CD4-positive, alpha-beta T cell treated with Interleukin-1 beta for 1 hour (primary cell): ENCODE results near the gene PLCL1.
"Not testable (repeated sequence)": the region's sequence is repeated elsewhere in the genome, so short reads cannot be mapped to it uniquely, and the experiment has no call there.

Source experiments
- DNase-seq, 2 donors: peaks; one replicate each; pipeline ENCODE4 v3.0.0-alpha.2; 2020 to 2022

Gene PLCL1

DNA sequence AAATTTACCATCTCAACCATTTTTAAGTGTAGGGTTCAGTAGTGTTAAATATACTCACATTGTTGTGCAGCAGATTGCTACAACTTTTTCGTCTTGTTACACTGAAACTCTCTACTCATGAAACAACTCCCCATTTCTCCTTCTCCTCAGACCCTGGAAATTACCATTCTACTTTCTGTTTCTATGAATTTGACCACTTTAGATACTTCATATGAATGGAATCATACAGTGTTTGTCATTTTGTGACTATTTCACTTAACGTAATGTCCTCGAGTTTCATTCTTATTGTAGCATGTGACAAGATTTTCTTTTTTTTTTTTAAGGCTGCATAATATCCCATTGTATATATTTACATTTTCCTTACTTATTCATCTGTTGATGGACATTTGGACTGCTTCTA, 203.8 kb downstream of the PLCL1 start:
- no peak for DNase-seq

DNA sequence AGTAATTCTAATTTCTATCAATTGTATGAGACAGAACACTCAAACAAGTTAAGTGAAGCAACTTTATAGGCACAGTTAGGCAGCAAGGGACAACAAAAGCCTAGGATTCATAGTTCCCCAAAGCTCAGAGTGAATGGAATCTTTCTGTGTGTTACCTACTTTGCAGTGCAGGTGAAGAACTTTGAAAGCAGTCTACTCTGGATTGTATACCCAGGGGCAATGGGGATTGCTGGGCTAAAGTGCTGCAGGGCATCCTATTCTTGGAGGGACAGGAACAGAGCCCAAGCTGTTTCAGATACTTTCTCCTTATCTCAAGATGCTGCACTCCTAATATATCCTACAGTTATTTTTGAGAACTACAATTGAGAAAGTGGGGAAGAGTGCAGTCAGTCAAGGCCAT, 207.6 kb downstream of the PLCL1 start:
- no peak for DNase-seq

DNA sequence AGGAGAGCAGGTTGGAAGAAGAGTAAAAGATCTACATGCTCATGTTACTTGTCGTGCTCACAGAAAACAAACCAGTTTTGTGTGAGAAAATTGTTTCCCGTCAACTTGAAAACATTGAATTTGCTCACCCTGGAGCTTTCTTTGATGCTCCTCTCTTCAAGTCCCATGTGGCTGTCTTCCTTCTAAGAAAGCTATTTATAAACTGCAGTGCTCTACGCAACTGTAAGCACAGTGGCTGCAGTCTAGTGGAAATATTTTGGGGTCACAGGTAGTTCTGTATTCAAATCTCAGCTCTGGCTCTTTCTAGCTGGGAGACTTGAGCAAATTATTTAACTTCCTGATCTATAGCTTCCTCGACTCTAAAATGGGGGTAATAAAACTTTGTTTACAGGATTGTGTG, 211.8 kb downstream of the PLCL1 start:
- DNase-seq, result no peak

DNA sequence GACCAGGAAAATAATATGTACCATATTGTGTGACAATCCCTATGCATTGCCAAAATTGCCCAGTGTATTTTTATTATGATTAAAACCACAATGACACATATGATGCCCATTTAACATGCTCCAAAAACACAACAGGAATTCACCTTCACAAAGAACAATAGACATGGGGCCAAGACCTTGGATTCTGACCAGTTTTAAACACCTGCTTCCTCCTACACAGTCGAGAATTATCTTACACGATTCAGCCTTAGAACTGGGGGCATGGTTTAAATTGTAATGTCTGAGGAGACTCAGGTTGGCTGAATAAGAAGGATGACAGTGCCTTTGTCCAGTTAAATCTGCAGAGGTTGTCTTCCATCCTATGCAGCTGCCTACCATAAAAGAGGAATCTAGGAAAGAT, 212.7 kb downstream of the PLCL1 start:
- DNase-seq, result no peak

DNA sequence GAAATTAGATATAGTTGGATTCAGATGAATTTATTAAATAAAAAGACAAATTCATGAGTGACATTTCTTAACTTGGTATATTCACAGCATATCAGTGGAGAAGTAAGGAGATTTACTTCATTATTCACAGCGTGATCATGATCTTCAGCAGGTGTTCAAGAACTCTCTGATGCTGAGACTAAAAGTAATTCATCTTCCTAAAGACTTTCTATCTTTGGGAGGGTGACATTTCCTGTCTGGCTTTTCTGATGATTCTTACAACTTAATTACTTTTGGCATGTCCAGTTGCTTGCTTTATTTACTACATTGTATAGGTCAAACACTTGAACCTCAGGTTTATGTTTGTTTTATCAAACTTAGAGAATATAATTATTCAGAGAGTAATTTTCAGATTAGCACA, 224.6 kb downstream of the PLCL1 start:
- no peak for DNase-seq

DNA sequence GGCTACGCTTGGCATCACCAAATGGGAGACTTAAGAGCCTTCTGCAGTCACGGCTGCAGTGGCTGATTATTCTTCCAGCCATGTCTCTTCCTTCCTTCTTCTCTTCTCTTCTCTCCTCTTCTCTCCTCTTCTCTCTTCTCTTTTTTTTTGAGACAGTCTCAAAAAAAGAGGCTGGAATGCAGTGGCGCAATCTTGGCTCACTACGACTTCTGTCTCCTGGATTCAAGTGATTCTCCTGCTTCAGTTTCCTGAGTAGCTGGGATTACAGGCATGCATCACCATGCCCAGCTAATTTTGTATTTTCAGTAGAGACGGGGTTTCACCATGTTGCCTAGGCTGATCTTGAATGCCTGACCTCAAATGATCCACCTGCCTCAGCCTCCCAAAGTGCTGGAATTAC, 225.2 kb downstream of the PLCL1 start:
- DNase-seq, result not testable (repeated sequence)

DNA sequence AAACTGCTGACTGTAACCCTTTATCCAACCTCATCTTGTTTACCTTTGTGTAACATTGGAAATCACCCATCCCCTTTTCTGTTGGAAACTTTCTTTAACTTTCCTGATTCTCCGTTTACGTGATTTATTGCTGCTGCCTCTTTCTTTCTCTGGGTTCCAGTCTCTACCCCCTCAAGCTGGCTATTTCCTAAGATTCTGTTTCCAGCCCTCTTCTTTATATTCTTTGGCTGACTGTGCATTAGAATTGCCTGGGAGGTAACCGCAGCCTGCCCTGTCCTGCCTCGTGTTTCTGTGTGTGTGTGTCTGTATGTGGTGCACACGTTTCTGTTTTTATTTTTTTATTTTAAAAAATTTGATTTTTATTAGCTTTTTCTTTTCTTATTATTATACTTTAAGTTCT, 229.2 kb downstream of the PLCL1 start:
- DNase-seq, result no peak

DNA sequence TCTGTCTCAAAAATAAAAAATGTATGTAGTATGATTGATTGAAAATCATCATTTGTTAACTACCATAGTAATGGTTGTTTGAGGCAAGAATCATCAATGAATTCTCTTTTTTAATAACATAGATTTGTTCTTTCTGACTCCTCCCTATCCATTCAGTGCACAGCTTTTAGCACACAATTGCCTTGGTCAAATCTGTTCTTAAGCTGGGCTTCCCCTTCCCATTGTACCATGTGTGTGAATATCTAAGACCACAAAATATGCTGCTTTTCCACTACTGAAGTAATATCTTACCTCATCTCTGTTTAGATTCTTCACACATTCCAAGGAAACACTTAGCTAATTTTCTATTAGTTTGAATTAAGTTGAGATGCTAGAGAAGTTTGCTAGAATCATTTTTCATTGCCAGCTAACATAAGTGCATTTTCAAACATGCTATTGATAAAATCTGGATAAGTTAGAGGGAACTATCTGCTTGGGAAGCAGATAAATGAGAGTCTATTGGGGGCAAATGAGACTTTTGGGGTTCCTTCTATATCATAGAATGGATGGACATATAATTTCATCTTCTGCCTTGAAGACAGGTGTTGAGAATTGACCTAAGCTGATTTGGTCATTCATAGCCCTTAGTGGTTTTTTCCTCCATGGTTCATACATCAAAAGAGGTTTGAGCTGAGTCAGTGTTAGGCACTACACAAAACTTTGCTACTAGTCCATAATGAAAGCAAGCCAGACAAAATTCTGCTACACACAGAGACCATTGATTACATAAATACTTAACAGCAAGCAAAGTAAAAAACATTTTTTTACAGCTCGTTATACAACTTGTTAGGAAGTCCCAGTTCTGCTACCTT, 231.9 kb downstream of the PLCL1 start:
- no peak for DNase-seq

DNA sequence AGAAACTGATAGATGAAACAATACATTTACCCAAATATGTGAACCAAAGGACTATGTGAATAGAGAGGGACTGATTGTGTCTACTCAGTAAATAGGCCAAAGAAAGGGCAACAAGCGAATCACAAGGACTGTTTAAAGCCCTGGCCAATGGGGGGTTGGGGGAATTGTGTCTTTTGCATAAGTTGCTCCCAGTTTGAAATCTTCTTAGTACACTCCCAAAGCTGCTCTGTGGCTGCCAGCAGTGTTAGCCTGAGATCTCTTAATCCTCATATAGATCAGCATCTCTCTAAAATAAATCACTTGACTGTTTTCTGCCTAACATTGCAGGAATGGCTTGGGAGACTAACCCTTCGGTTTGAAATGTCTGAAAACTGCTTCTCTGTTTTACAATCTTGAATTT, 236.4 kb downstream of the PLCL1 start:
- no peak for DNase-seq

DNA sequence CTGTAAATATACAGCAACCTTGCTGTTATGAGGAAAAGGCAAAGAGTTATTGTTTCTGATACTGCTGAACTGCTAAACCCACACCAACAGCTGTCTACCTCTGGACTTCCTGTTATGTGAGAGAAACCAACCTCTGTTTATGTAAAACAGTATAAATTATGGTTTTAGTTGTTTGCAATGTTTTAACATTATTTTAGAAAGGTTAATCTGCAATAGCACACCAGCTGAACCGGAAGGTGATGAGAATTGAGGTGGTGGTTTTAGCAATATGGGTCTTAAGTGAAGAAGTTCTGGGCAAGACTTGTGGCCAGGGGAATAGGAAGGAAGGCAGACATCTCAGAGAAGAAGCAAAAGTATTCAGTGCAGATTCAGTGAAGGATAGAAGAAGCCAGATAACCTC, 237.8 kb downstream of the PLCL1 start:
- DNase-seq, result peak in 1 of 2 donors; percentile 4

DNA sequence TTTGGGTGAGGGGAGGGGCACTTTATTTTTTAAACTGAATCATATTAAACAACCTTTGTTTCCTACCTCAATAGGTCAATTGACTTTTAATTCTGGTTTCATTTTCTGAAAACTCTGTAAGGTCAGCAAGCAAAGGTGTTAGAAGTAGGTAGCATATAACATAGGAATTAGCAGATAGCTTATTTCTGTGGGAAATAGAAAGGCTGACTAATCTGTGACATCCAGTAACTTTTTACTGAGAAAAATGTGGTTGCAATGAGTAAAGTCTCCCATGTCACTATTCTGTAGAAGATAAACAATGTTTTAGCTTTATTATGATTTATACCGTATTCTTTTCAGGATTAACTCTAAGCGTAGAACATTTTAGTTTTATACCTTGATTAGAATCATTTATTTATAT, 240.4 kb downstream of the PLCL1 start:
- no peak for DNase-seq

DNA sequence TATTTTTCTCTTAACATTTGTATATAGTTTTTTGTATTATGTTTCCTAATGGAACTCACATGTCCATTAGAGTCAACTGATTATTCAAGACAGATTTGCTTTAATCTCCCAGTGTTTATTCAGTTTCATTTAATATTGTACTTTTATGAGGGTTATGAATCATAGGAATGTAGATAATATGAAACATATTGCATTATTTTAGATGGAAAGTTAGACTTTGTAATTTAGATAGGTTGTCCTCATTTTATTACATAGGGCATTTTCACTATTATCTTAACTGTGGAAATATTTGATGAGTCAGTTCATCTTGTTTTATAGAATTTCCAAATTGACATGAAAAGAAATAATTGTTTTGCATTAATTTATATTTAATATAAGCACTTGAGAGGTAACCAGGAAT, 240.8 kb downstream of the PLCL1 start:
- DNase-seq, result no peak

DNA sequence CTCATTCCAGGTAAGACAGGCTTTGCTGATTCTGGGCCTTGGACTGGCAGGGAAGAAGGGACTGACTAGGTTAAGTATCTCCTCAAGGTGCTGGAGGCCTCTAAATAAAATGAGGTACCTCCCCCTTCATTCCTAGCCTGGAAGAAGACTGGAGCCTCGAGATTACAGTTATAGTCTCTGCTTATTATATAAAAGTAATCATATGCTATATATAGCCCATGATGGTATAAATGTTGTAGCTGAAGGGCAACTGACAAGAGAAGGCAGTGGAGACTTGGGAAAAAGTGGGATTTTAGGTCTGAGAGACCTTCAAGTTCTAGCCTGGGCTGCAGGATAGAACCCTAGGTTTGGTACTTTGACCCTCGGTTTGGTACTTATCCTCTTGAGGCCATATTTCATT, 248.3 kb downstream of the PLCL1 start:
- no peak for DNase-seq

DNA sequence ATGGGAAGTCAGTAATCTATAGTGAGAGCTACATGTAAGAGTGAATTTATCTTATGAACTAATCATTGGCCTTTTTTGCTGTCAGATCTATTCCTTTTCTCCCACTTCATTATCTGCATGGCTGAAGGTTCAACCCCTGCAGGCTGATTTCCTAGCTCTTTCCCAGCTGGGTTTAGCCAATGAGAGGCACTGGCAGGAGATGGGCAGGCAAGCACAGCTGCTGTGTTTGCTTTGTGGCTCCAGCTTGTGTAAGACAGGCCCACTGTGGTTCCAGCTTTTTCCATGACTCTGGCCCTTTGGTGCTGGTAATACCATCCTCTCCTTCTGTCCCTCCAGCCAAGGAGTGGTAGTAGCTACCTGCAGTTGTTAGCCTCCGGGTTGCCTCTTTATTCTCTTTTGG, 248.8 kb downstream of the PLCL1 start:
- no peak for DNase-seq

DNA sequence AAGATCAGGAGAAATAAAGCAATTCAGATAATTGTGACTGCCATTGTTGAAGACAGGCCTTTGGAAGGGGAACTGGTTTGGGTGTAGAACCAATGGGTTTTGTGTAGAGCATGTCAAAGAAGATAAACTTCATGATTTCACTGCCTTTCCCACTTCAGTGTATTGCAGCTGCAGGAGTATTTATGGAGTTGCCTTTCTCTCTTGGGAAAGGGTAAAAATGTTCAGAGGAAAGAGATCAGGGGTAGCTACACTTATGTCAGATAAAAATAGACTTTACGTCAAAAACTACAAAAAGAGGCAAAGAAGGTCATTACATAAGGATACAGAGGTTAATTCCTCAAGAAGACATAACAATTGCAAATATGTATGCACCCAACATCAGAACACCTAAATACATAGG, 249.4 kb downstream of the PLCL1 start:
- no peak for DNase-seq

DNA sequence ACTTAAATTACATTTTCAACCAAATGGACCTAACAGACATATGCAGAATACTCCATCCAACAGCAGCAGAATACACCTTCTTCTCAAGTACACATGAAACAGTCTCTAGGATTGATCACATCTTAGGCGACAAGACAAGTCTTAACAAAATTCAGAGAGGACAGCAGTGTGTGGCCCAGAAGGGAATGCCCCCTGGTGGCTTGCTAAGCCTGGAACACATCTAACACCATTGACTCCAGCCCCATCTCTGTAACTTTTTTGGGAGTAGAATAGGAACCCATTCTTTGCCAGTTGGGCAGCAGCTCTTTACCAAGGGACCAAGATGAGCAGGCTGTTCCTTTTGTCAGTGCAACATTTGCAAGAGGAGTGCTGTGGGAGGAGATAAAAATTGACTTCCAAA, 249.9 kb downstream of the PLCL1 start:
- peak; percentile 28 to 39 for DNase-seq

DNA sequence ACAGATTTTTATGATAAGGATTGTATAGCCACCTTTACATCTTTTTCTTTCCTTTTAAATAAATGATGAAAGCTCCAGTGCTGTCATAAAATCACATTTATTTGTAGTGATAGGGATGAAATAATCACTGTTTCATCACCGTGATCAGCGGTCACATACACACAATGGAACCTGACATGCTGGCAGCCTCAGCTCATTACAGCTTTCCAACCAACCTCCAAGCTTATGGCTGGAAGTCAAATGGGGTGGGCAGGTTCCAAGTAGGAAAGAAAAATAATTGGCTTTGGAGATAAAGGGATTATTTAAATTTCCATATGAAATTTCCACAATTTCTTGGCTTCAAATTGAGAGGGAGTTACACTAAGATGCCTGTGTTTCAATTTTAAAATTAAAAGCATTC, 251.3 kb downstream of the PLCL1 start:
- DNase-seq, result no peak

DNA sequence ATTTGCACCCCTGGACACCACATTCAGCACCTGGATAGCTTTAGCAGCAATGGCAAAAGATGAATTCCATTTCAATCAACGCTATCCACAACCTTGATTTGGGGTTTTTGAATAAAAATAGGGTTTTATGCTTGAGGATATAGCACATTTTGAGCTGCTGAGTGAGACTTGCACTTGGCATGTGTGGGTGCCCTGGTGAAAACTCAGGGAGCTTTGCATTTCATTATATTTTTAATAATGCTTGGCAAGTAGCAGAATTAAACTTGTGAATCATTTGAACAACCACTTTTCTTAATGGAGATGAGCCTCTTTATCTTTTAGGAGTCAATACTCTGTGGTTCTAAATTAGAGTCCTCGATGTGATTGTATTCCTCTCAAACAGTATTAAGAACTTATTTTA, 252.4 kb downstream of the PLCL1 start:
- DNase-seq, result no peak

DNA sequence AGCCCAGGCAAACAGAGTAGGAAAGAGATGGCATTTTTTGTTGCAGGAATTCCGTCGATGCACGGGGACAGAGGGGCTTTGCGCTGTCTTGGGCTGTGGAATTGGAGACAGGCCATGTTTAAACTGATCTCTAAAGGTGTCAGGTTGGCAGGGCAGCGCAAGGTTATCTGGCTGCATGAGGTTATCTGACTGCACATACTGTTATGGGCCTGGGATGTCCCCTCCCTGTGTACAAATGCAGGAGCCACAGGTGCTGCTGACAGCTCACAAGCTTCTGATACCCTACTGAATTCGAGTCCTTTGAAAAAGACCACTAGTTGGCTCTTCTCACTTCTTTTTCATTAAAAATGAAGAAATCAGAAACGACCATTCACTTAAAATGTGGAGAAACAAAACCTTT, 255.4 kb downstream of the PLCL1 start:
- no peak for DNase-seq

DNA sequence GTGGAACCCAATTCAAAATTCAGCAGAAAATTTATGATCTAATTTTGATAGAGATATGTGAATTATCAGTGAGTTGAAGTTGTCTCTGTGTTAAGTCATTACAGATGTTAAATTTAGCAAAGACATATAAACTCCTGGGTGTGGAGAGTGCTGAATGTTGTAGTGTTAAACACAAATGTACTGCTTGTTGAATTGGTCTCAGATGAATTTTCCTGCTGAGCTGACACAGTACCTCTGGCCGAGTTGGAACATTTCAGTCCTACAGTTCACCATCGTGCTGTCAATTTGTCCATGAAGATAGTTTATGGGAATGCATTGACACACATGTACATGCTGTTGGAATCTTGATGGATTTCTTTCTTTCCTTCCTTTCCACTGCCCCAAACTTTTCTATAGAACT, 255.9 kb downstream of the PLCL1 start:
- no peak for DNase-seq

DNA sequence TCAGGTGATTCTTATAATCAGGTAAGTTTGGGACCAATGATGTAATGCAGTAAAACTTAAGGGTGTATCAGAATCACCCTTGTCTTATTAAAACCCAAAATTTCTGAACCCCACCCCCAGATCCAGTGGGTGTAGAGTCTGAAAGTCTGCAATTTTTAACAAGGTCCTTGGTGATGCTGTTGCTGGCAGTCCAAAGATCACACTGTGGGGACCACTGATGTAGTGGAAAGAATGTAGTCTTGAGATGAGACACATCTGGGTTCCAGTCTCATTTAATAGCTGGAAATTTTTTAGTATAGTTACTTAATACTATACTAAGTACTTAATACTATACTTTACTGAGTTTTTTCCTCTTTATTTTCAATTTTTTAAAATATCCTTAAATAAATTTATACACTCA, 258.4 kb downstream of the PLCL1 start:
- DNase-seq, result no peak

DNA sequence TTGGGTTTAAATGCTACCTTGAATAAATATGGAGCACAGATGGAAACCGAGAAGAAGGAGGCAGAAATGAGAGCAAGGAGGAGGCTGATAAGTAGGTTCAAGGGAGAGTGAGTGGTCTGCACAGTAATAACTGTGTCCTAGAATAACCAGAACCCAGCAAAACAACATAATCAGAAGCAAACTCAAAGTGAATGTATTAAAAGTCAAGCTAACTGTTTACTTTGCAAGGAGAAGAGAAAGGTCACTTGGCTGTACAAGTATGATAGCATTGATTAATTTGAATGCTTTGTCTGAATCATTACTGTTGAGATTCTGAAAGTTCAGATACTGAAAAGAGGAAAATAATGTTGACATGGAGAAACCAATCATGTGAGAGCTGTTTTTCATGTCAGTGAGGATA, 258.8 kb downstream of the PLCL1 start:
- DNase-seq, result no peak

DNA sequence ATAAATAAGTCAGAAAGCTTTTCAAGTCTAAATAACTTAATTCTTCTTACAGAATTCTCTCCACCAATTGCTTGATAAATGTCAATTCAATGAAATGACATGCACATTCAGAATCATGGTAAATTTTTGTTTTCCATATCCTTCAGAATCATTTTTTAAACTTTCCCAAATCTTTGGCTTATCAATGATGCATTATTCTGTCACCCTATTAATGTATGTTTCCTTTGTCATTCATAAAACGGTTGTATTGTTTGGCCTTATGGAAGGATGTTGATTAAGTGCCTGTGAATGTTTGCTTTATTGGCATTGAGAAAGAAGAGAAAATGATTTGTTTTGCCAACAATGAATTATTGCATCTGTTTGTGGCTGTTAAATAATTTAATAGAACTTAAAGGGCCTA, 260.9 kb downstream of the PLCL1 start:
- DNase-seq, result no peak

DNA sequence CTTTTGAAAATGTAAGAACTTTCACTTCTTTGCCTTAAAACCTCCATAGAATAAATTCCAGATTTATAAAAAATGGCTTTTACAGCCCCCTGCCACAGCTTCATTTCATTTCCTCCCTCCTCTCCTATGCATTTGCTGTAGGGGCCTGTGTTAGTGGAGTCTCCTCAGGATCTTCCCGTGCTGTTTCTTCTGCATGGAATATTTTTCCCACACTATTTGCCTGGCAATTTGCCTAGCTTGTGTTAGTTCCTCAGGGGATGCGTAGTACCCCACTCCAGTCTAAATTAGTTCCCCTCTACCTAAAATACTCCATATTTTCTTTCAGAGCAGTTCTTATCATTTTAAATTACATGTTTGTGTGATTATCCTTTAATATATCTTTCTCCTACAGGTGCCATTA, 262.2 kb downstream of the PLCL1 start:
- DNase-seq, result no peak

DNA sequence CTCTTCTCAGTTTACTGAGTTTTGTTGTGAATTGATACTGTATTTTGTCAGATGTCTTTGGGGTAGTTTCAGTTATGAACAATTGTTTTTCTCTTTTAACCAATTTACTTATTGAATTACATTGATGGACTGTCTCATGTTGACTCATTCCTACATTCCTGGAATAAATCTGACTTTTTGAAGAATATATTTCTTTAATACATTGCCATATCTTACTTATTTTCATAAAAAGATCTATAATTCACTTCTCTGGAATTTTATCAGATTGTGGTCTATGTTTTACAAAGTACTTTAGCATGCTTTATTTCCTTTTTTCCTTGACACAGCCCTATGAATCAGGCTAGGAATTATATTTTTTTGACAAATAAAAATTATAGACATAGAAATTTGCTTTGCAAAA, 268.3 kb downstream of the PLCL1 start:
- DNase-seq, result no peak
